ENCODE data around the gene TMEM183A.
"Not testable (repeated sequence)": the region's sequence is repeated elsewhere in the genome, so short reads cannot be mapped to it uniquely, and the experiment has no call there.

TMEM183A gene

GRCh38 chr1:202974856-202975255 lies 32.3 kb upstream of the TMEM183A start:
- no peak overlapping the region for H3K4me3 ChIP-seq (ENCODE audit: low read depth, low read length)
- no peak for TF ChIP-seq CTCF (IDR thresholded peaks at IDR 0.05; ENCODE audit: low read depth, low read length)

GRCh38 chr1:202976633-202977032 lies 30.5 kb upstream of the TMEM183A start:
- TF ChIP-seq CTCF (IDR thresholded peaks at IDR 0.05; ENCODE audit: low read depth, low read length) = no peak
- H3K4me3 ChIP-seq (ENCODE audit: low read depth, low read length) = no peak overlapping the region

- H3K4me3 ChIP-seq (ENCODE audit: low read depth, low read length) = no peak overlapping the region
- TF ChIP-seq CTCF (IDR thresholded peaks at IDR 0.05; ENCODE audit: low read depth, low read length) = no peak
Observed at GRCh38 chr1:202979459-202979858, 27.7 kb upstream of the TMEM183A start.

DNA sequence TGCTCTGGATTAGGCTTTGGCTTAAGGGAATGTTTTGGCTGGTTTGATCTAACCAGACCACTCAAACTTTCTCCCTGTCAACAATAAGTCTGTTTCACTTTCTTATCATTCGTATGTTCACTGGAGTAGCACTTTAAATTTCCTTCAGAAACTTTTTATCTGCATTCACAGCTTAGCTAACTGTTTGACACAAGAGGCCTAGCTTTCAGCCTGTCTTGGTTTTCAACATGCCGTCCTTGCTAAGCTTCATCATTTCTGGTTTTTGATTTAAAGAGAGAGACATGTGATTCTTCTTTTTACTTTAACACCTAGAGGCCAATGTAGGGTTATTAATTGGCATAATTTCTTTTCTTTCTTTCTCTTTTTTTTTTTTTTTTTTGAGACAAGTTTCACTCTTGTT lies 25.2 kb upstream of the TMEM183A start:
- no peak overlapping the region for H3K4me3 ChIP-seq (ENCODE audit: low read depth, low read length)
- TF ChIP-seq CTCF (IDR thresholded peaks at IDR 0.05; ENCODE audit: low read depth, low read length) = no peak

- H3K4me3 ChIP-seq (ENCODE audit: low read depth, low read length) = no peak overlapping the region
- no peak for TF ChIP-seq CTCF (IDR thresholded peaks at IDR 0.05; ENCODE audit: low read depth, low read length)
Observed at GRCh38 chr1:202982715-202983430, 24.3 kb upstream of the TMEM183A start.

- H3K4me3 ChIP-seq (ENCODE audit: low read depth, low read length) = not testable (repeated sequence)
Observed at GRCh38 chr1:202986120-202986519, 21.1 kb upstream of the TMEM183A start.

DNA sequence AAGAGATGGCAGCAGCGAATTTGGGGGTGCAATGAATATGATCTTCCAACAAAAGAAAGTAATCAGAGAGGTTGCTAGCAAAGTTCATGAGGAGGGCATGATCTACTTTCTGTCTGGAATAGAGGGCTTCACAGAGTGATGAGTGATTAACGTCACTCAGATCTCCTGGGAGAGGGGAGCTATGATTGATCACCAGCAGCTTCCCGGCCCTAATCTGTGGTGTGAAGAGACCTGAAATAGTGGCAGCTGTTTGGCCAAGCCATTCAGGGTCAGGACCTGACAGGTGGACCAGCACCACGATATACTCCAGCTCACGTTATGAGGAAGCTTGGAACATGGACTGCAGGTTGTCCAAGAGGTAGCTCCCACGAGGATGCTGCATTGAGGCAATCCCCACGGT lies 19.9 kb upstream of the TMEM183A start:
- H3K4me3 ChIP-seq (ENCODE audit: low read depth, low read length) = no peak overlapping the region
- TF ChIP-seq CTCF (IDR thresholded peaks at IDR 0.05; ENCODE audit: low read depth, low read length) = no peak

All from WI38 (cell line).